ENCODE measurements around the gene THSD4.

Gene THSD4

GRCh38 chr15:71251584-71252043, 136.3 kb downstream of the THSD4 start:
- DNase-seq (ENCODE audit: extremely low spot score), result no peak
- ChIA-PET CTCF (no interaction called here), POLR2A (no interaction called here)

GRCh38 chr15:71252044-71252739, 136.9 kb downstream of the THSD4 start:
- TF ChIP-seq CTCF (IDR thresholded peaks at IDR 0.05; ENCODE audit: control extremely low read depth, extremely low read depth, low read depth, missing control alignments), result no peak
- ChIA-PET POLR2A (no interaction called here), CTCF (interaction anchor here (1.0 kb wide), 1 partner anchor 10 kb away, joined by 3 read pairs; no protein-coding TSS in a partner anchor)
- no peak for DNase-seq (ENCODE audit: extremely low spot score)

More at GRCh38 chr15:71251584-71252043, 136.3 kb downstream of the THSD4 start:
- no peak for TF ChIP-seq CTCF (IDR thresholded peaks at IDR 0.05; ENCODE audit: control extremely low read depth, extremely low read depth, low read depth, missing control alignments)

- ChIA-PET CTCF (interaction anchor here (1.0 kb wide), 1 partner anchor 9 kb away, joined by 3 read pairs; no protein-coding TSS in a partner anchor), POLR2A (no interaction called here)
- DNase-seq (ENCODE audit: extremely low spot score), result no peak
- TF ChIP-seq CTCF (IDR thresholded peaks at IDR 0.05; ENCODE audit: control extremely low read depth, extremely low read depth, low read depth, missing control alignments), result no peak
Observed at GRCh38 chr15:71252740-71253047, 137.4 kb downstream of the THSD4 start.

- POLR2A ChIA-PET, result no interaction called here
- TF ChIP-seq CTCF (IDR thresholded peaks at IDR 0.05; ENCODE audit: control extremely low read depth, extremely low read depth, low read depth, missing control alignments), result no peak
- CTCF ChIA-PET, result interaction anchor here (1.2 kb wide), 1 partner anchor 15 kb away, joined by 3 read pairs; no protein-coding TSS in a partner anchor
- no peak for DNase-seq (ENCODE audit: extremely low spot score)
Observed at GRCh38 chr15:71254491-71254890, 139.2 kb downstream of the THSD4 start.

GRCh38 chr15:71256934-71257664, 141.8 kb downstream of the THSD4 start:
- ChIA-PET CTCF (no interaction called here), POLR2A (no interaction called here)
- no peak for DNase-seq (ENCODE audit: extremely low spot score)
- no peak for TF ChIP-seq CTCF (IDR thresholded peaks at IDR 0.05; ENCODE audit: control extremely low read depth, extremely low read depth, low read depth, missing control alignments)

GRCh38 chr15:71259866-71260265, 144.6 kb downstream of the THSD4 start:
- TF ChIP-seq CTCF (IDR thresholded peaks at IDR 0.05; ENCODE audit: control extremely low read depth, extremely low read depth, low read depth, missing control alignments), result no peak
- POLR2A ChIA-PET, result no interaction called here
- no peak for DNase-seq (ENCODE audit: extremely low spot score)
- CTCF ChIA-PET, result interaction anchor here (1.3 kb wide), 1 partner anchor 11 kb away, joined by 3 read pairs; no protein-coding TSS in a partner anchor

All from GM10248 (cell line).